Measurements from ENCODE around the gene MAP3K20. TPM values are rescaled to one million over a fixed set of nuclear protein-coding genes. Genes with fewer than 3 reads are reported as not detected.

MAP3K20 gene
- total and polyA plus RNA-seq, 8 donors, result 49.6 to 71.8 (median 64.6) TPM

GRCh38 chr2:173028141-173028540 lies 47.5 kb upstream of the MAP3K20 start:
- Histone ChIP-seq H3K9me3 (no peaks in the 10 kb centered on the region), H3K27ac (peak overlapping the region in 1 of 2 donors; percentile 46), H3K4me3 (no peak overlapping the region), H3K27me3 (no peaks in the 10 kb centered on the region), H3K4me1 (peaks cover 0 to 9% of the 10 kb centered on the region in 2 donors), H3K36me3 (no peaks in the 10 kb centered on the region)
- no peak for ATAC-seq
- no peak for DNase-seq
- intact Hi-C loops (cut with DNase I), result loop anchor here in 1 of 2 donors (10.0 kb wide), 1 partner anchor 223 kb away; no protein-coding TSS in a partner anchor
- TF ChIP-seq CTCF (IDR thresholded peaks at IDR 0.05), result no peak

GRCh38 chr2:173028671-173029070 lies 47.0 kb upstream of the MAP3K20 start:
- TF ChIP-seq CTCF (IDR thresholded peaks at IDR 0.05), result no peak
- H3K27me3 ChIP-seq, result no peaks in the 10 kb centered on the region
- no peak overlapping the region for H3K4me3 ChIP-seq
- H3K4me1 ChIP-seq, result peaks cover 0 to 9% of the 10 kb centered on the region in 2 donors
- DNase-seq (peak in 1 of 4 donors; percentile 63), ATAC-seq (no peak)
- intact Hi-C loops (cut with DNase I), result loop anchor here in 1 of 2 donors (10.0 kb wide), 1 partner anchor 224 kb away; no protein-coding TSS in a partner anchor
- no peaks in the 10 kb centered on the region for H3K36me3 ChIP-seq
- no peak overlapping the region for H3K27ac ChIP-seq
- H3K9me3 ChIP-seq, result no peaks in the 10 kb centered on the region

GRCh38 chr2:173030561-173031490 lies 44.8 kb upstream of the MAP3K20 start:
- intact Hi-C loops (cut with DNase I), result loop anchor here in 1 of 2 donors (5.0 kb wide), 1 partner anchor 181 kb away; no protein-coding TSS in a partner anchor
- ATAC-seq (no peak), DNase-seq (no peak)
- Histone ChIP-seq H3K9me3 (no peaks in the 10 kb centered on the region), H3K4me3 (no peak overlapping the region), H3K27ac (no peak overlapping the region), H3K4me1 (peaks cover 0 to 9% of the 10 kb centered on the region in 2 donors), H3K27me3 (no peaks in the 10 kb centered on the region), H3K36me3 (no peaks in the 10 kb centered on the region)
- no peak for TF ChIP-seq CTCF (IDR thresholded peaks at IDR 0.05)

GRCh38 chr2:173032032-173032431 lies 43.6 kb upstream of the MAP3K20 start:
- no peak for DNase-seq
- Histone ChIP-seq H3K36me3 (no peaks in the 10 kb centered on the region), H3K27me3 (no peaks in the 10 kb centered on the region), H3K4me3 (no peak overlapping the region), H3K27ac (no peak overlapping the region), H3K4me1 (peaks cover 0 to 9% of the 10 kb centered on the region in 2 donors), H3K9me3 (no peaks in the 10 kb centered on the region)
- TF ChIP-seq CTCF (IDR thresholded peaks at IDR 0.05), result no peak
- ATAC-seq, result no peak
- intact Hi-C loops (cut with DNase I), result loop anchor here in 1 of 2 donors (5.0 kb wide), 1 partner anchor 180 kb away; no protein-coding TSS in a partner anchor

- ATAC-seq (no peak), DNase-seq (no peak)
- Histone ChIP-seq H3K27me3 (no peaks in the 10 kb centered on the region), H3K4me1 (no peaks in the 10 kb centered on the region), H3K27ac (no peak overlapping the region), H3K36me3 (no peaks in the 10 kb centered on the region), H3K4me3 (no peak overlapping the region), H3K9me3 (no peaks in the 10 kb centered on the region)
- no peak for TF ChIP-seq CTCF (IDR thresholded peaks at IDR 0.05)
- intact Hi-C loops (cut with DNase I), result loop anchor here in 1 of 2 donors (5.0 kb wide), 1 partner anchor 179 kb away; no protein-coding TSS in a partner anchor
Observed at GRCh38 chr2:173033084-173033483, 42.6 kb upstream of the MAP3K20 start.
